Tibial nerve (tissue), 4 donors: ENCODE data around the gene LOXHD1. TPM values are rescaled to one million over a fixed set of nuclear protein-coding genes. Genes with fewer than 3 reads are reported as not detected.

ENCODE experiments used
- DNase-seq, 2 donors: peaks; one replicate each; pipeline ENCODE4 v3.0.0-alpha.2; 2019; ENCODE audit warnings: low spot score in 2 of 2
- H3K27ac ChIP-seq, 4 donors: fragments of 200-600 bp; sonication (generic) in 3 of 4; one replicate each; pipeline ENCODE4 v1.5.1; 2017 to 2019; ENCODE audit warnings: mild to moderate bottlenecking in 1 of 4
- H3K27me3 ChIP-seq, 2 donors: fragments of 200-600 bp; sonication (generic) in 1 of 2; one replicate each; pipeline versions ENCODE4 v1.5.1 to v1.6.0; 2017 to 2019
- H3K36me3 ChIP-seq, 3 donors: fragments of 200-600 bp; sonication (generic); one replicate each; pipeline ENCODE4 v1.5.1; 2018 to 2019
- H3K4me1 ChIP-seq, 4 donors: fragments of 200-600 bp; sonication (generic) in 3 of 4; one replicate each; pipeline ENCODE4 v1.5.1; 2017 to 2019
- H3K4me3 ChIP-seq, 4 donors: fragments of 200-600 bp; sonication (generic) in 3 of 4; one replicate each; pipeline ENCODE4 v1.5.1; 2017 to 2019; ENCODE audit warnings: mild to moderate bottlenecking in 1 of 4, moderate library complexity in 1 of 4
- H3K9me3 ChIP-seq, 4 donors: fragments of 200-600 bp; sonication (generic) in 3 of 4; one replicate each; pipeline ENCODE4 v1.5.1; 2017 to 2019
- CTCF ChIP-seq, 5 experiments: fragments of 200-600 bp in 3 of 5; fragments of 450-650 bp in 2 of 5; sonication (generic) in 3 of 5; IDR thresholded peaks; one replicate each; pipeline ENCODE4 v1.5.1; 2016 to 2019; ENCODE audit warnings: antibody characterized with exemption in 5 of 5, mild to moderate bottlenecking in 3 of 5, moderate library complexity in 2 of 5
- EP300 ChIP-seq, 2 donors: sonication (generic); formaldehyde crosslinking; IDR thresholded peaks; one replicate each; pipeline ENCODE4 v1.6.1; 2017; ENCODE audit warnings: antibody characterized with exemption in 2 of 2, mild to moderate bottlenecking in 1 of 2
- POLR2A ChIP-seq, 2 donors: fragments of 450-650 bp; IDR thresholded peaks; one replicate each; pipeline ENCODE4 v1.6.1; 2017; ENCODE audit warnings: antibody characterized with exemption in 2 of 2, mild to moderate bottlenecking in 2 of 2, moderate library complexity in 2 of 2
- WGBS, 2 donors: methylation state at CpG; one replicate each; pipeline ENCODE4 v1.1.5; 2018; 5-methylcytosine and 5-hydroxymethylcytosine counted together
- total RNA-seq, 4 donors: library from RNA; depleted of rRNA; stranded (reverse); fragments of >200 nt; gene quantifications; one replicate each; pipeline ENCODE4 v1.1.0, GENCODE V29; 2016

Gene LOXHD1
- total RNA-seq, 4 donors from 2014 or later, result under 0.01 to 0.44 (median 0.21) TPM; not detected in 1

GRCh38 chr18:46562674-46563192 is 94.3 kb downstream of the LOXHD1 start:
- WGBS, 2 donors, result 73 to 84% methylated on average over 12 of the region's 12 CpGs
- no peak for TF ChIP-seq POLR2A (IDR thresholded peaks at IDR 0.05)
- no peak for TF ChIP-seq CTCF (IDR thresholded peaks at IDR 0.05)
- no peak for TF ChIP-seq EP300 (IDR thresholded peaks at IDR 0.05)
- no peaks in the 10 kb centered on the region for H3K4me1 ChIP-seq
- no peak overlapping the region for H3K27ac ChIP-seq
- H3K9me3 ChIP-seq, result no peaks in the 10 kb centered on the region
- H3K36me3 ChIP-seq, result no peaks in the 10 kb centered on the region
- no peak overlapping the region for H3K4me3 ChIP-seq
- DNase-seq, result no peak
- no peaks in the 10 kb centered on the region for H3K27me3 ChIP-seq

- no peak for DNase-seq
- WGBS, 2 donors, result 87 to 95% methylated on average over 11 of the region's 11 CpGs
These were observed 96.4 kb downstream of the LOXHD1 start for GRCh38 chr18:46560671-46561045.

GRCh38 chr18:46559946-46560670 is 96.9 kb downstream of the LOXHD1 start:
- DNase-seq, result no peak
- no peaks in the 10 kb centered on the region for H3K27me3 ChIP-seq
- no peak overlapping the region for H3K27ac ChIP-seq
- TF ChIP-seq EP300 (IDR thresholded peaks at IDR 0.05), result no peak
- TF ChIP-seq POLR2A (IDR thresholded peaks at IDR 0.05), result no peak
- TF ChIP-seq CTCF (IDR thresholded peaks at IDR 0.05), result no peak
- no peak overlapping the region for H3K4me3 ChIP-seq
- H3K36me3 ChIP-seq, result no peaks in the 10 kb centered on the region
- no peaks in the 10 kb centered on the region for H3K4me1 ChIP-seq
- 87 to 94% methylated on average over 36 to 37 of the region's 37 CpGs for WGBS, 2 donors
- no peaks in the 10 kb centered on the region for H3K9me3 ChIP-seq

More at GRCh38 chr18:46560671-46561045, 96.4 kb downstream of the LOXHD1 start:
- H3K36me3 ChIP-seq, result no peaks in the 10 kb centered on the region
- H3K9me3 ChIP-seq, result no peaks in the 10 kb centered on the region
- no peak overlapping the region for H3K4me3 ChIP-seq
- H3K4me1 ChIP-seq, result no peaks in the 10 kb centered on the region
- no peak overlapping the region for H3K27ac ChIP-seq
- no peaks in the 10 kb centered on the region for H3K27me3 ChIP-seq
- TF ChIP-seq POLR2A (IDR thresholded peaks at IDR 0.05) (no peak), EP300 (IDR thresholded peaks at IDR 0.05) (no peak), CTCF (IDR thresholded peaks at IDR 0.05) (no peak)

- no peak for DNase-seq
- H3K27me3 ChIP-seq, result no peaks in the 10 kb centered on the region
- H3K36me3 ChIP-seq, result no peaks in the 10 kb centered on the region
- no peaks in the 10 kb centered on the region for H3K9me3 ChIP-seq
- no peaks in the 10 kb centered on the region for H3K4me1 ChIP-seq
- WGBS, 2 donors, result 93 to 95% methylated on average over 9 of the region's 9 CpGs
- H3K4me3 ChIP-seq, result no peak overlapping the region
- TF ChIP-seq POLR2A (IDR thresholded peaks at IDR 0.05) (no peak), CTCF (IDR thresholded peaks at IDR 0.05) (no peak), EP300 (IDR thresholded peaks at IDR 0.05) (no peak)
- H3K27ac ChIP-seq, result no peak overlapping the region
These were observed 97.7 kb downstream of the LOXHD1 start for GRCh38 chr18:46559296-46559695.

GRCh38 chr18:46556590-46557206 is 100.3 kb downstream of the LOXHD1 start:
- no peaks in the 10 kb centered on the region for H3K4me1 ChIP-seq
- no peak overlapping the region for H3K27ac ChIP-seq
- no peaks in the 10 kb centered on the region for H3K36me3 ChIP-seq
- no peaks in the 10 kb centered on the region for H3K27me3 ChIP-seq
- H3K9me3 ChIP-seq, result no peaks in the 10 kb centered on the region
- no peak for DNase-seq
- 85 to 90% methylated on average over 10 of the region's 10 CpGs for WGBS, 2 donors
- no peak overlapping the region for H3K4me3 ChIP-seq
- TF ChIP-seq POLR2A (IDR thresholded peaks at IDR 0.05) (no peak), CTCF (IDR thresholded peaks at IDR 0.05) (no peak), EP300 (IDR thresholded peaks at IDR 0.05) (no peak)
